22Rv1 (cell line): Measurements from ENCODE around the gene VANGL2.

Experiments
- CTCF ChIP-seq: fragments of 450-650 bp; IDR thresholded peaks from 2 replicates; pipeline ENCODE4 v1.5.1; 2017; ENCODE audit warnings: mild to moderate bottlenecking
- ZFX ChIP-seq: fragments of 450-650 bp; IDR thresholded peaks from 2 replicates; pipeline ENCODE4 v1.6.1; 2017; ENCODE audit warnings: antibody characterized with exemption, borderline replicate concordance

GRCh38 chr1:160377585-160378206 is 22.7 kb upstream of the VANGL2 start:
- TF ChIP-seq CTCF, result no peak
- no peak for TF ChIP-seq ZFX
